GM12878 (cell line): ENCODE data around the gene JAML.

Experiments
- ATF7 ChIP-seq: fragments of 450-650 bp; IDR thresholded peaks from 2 replicates; pipeline ENCODE4 v1.6.1; 2016; ENCODE audit warnings: low read depth, mild to moderate bottlenecking
- REST ChIP-seq: IDR thresholded peaks from 2 replicates; pipeline ENCODE4 v1.6.1; 2012; ENCODE audit warnings: mild to moderate bottlenecking, low read depth, low read length
- SMC3 ChIP-seq: IDR thresholded peaks from 2 replicates; pipeline ENCODE4 v1.6.1; 2011; ENCODE audit warnings: low read length, improper control_type of control experiment, borderline replicate concordance

GRCh38 chr11:118234833-118235232 lies 10.0 kb upstream of the JAML start:
- no peak for TF ChIP-seq ATF7
- TF ChIP-seq SMC3: no peak
- TF ChIP-seq REST: no peak
